ENCODE results near the gene ZNF544.
"Not testable (repeated sequence)": the region's sequence is repeated elsewhere in the genome, so short reads cannot be mapped to it uniquely, and the experiment has no call there.

Gene ZNF544

GRCh38 chr19:58305065-58305931 lies 76.6 kb downstream of the ZNF544 start, which contains the start of gene ERVK3-1:
ERVK3-1 (plus strand) TSS chr19:58305377; CDS start chr19:58312169, 6,792 bp downstream.
- DNase-seq (ENCODE audit: low spot score) = peak; percentile 96
- Mint-ChIP-seq H3K36me3 (ENCODE audit: low read depth) (peaks cover 85% of the 10 kb centered on the region), H3K9me3 (peaks cover 30% of the 10 kb centered on the region), H3K4me3 (peak within 1 kb of the TSS; percentile 91), H3K27me3 (ENCODE audit: low read depth) (no peaks in the 10 kb centered on the region), H3K27ac (peak within 1 kb of the TSS; percentile 97), H3K4me1 (ENCODE audit: low read depth) (peaks cover 23% of the 10 kb centered on the region)

- Mint-ChIP-seq H3K4me3 (peak overlapping the region; percentile 91), H3K27me3 (ENCODE audit: low read depth) (no peaks in the 10 kb centered on the region), H3K9me3 (peaks cover 25% of the 10 kb centered on the region), H3K36me3 (ENCODE audit: low read depth) (peaks cover 84% of the 10 kb centered on the region), H3K27ac (peak overlapping the region; percentile 97), H3K4me1 (ENCODE audit: low read depth) (peaks cover 23% of the 10 kb centered on the region)
- DNase-seq (ENCODE audit: low spot score) = no peak
Observed at GRCh38 chr19:58305932-58306323, 77.2 kb downstream of the ZNF544 start.

GRCh38 chr19:58307736-58308135 lies 79.0 kb downstream of the ZNF544 start:
- DNase-seq (ENCODE audit: low spot score) = no peak
- Mint-ChIP-seq H3K4me3 (no peak overlapping the region), H3K36me3 (ENCODE audit: low read depth) (peaks cover 84% of the 10 kb centered on the region), H3K27ac (no peak overlapping the region), H3K27me3 (ENCODE audit: low read depth) (no peaks in the 10 kb centered on the region), H3K4me1 (ENCODE audit: low read depth) (peaks cover 23% of the 10 kb centered on the region), H3K9me3 (peaks cover 16% of the 10 kb centered on the region)

- not testable (repeated sequence) for H3K27ac Mint-ChIP-seq; DNase-seq (ENCODE audit: low spot score)
- H3K4me1 Mint-ChIP-seq (ENCODE audit: low read depth) = peaks cover 16% of the 10 kb centered on the region
Observed at GRCh38 chr19:58310685-58311084, 82.0 kb downstream of the ZNF544 start.

GRCh38 chr19:58311345-58311865 lies 82.7 kb downstream of the ZNF544 start:
- H3K27ac Mint-ChIP-seq = no peak overlapping the region
- no peaks in the 10 kb centered on the region for H3K27me3 Mint-ChIP-seq (ENCODE audit: low read depth)
- no peak overlapping the region for H3K4me3 Mint-ChIP-seq

More at GRCh38 chr19:58310685-58311084, 82.0 kb downstream of the ZNF544 start:
- not testable (repeated sequence) for H3K9me3 Mint-ChIP-seq; H3K4me3 Mint-ChIP-seq; H3K27me3 Mint-ChIP-seq (ENCODE audit: low read depth)
- H3K36me3 Mint-ChIP-seq (ENCODE audit: low read depth) = peaks cover 86% of the 10 kb centered on the region

More at GRCh38 chr19:58311345-58311865, 82.7 kb downstream of the ZNF544 start:
- H3K36me3 Mint-ChIP-seq (ENCODE audit: low read depth) = peaks cover 82% of the 10 kb centered on the region
- peaks cover 8% of the 10 kb centered on the region for H3K4me1 Mint-ChIP-seq (ENCODE audit: low read depth)
- DNase-seq (ENCODE audit: low spot score) = no peak
- H3K9me3 Mint-ChIP-seq = peaks cover 3% of the 10 kb centered on the region

Measured in T-helper 2 cell treated with Interferon-gamma antibody and Interleukin-4, amounts not matched to agents 5 μg/mL and 100 μg/mL, for 36 hours (primary cell).